ENCODE data around the gene HNRNPUL1. TPM values are rescaled to one million over a fixed set of nuclear protein-coding genes. Genes with fewer than 3 reads are reported as not detected.

The HNRNPUL1 gene
- total RNA-seq, 1 experiment from 2014 or later: 201 TPM

DNA sequence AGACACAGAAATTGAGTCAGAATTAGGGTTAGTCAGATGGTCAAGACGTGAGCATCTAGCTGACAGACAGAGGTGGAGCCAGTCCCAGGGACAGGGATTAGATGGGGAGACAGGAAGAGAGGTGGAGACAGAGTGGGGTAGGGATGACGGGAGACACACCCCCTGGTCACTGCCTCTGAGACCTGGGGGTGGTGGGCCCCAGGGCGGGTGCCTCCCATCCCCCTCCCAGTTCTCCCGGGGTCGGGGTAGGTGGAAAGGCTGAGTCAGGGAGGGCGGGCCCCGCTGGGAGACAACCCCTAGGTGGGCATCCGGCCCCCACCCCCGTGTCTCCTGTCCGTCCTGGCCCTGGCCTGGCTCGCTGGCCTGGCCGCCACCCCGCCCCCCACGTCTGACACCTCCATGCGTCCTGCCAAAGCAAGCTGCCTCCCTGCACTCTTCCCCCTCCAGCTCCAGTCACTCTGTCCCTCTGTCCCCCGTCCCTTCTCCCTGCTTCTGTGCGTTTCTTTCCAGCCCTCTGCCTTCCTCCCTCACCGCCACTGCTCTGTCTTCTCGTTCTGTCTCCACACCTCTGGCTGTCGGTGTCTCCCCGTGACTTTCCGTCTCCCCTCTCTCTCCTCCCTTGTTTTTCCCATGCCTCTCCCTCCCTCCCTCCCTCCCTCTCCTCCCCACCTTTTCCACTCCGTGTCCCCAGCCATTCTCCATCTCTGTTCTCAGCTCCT, 60.9 kb downstream of the HNRNPUL1 start:
- CTCF ChIA-PET: no interaction called here
- RAD21 ChIA-PET (ENCODE audit: low non-redundant PET in 1 of 2, low total read pairs in 2 of 2, uncharacterized antibody in 2 of 2, unreplicated experiment in 2 of 2): no interaction called here
- ATAC-seq: no peak
- Histone ChIP-seq H3K4me3 (replicated peaks in 1 of 2; ENCODE audit: low read depth in 1 of 2, low read length in 2 of 2) (no peak overlapping the region), H3K79me2 (ENCODE audit: insufficient read depth, low read length) (no peaks in the 10 kb centered on the region), H3K4me1 (ENCODE audit: control insufficient read depth in 1 of 2, insufficient read depth in 2 of 2, low read length in 2 of 2) (peaks cover 8 to 39% of the 10 kb centered on the region in 2 experiments; a peak in 3 of 4 replicates), H3K36me3 (ENCODE audit: control insufficient read depth in 1 of 2, insufficient read depth in 2 of 2, low read length in 2 of 2) (peaks cover 9 to 13% of the 10 kb centered on the region in 2 experiments; a peak in 2 of 4 replicates), H4K20me1 (ENCODE audit: insufficient read depth) (no peaks in the 10 kb centered on the region), H3K27ac (ENCODE audit: low read depth, low read length) (no peak overlapping the region), H3K9me3 (ENCODE audit: control insufficient read depth in 1 of 2, insufficient read depth in 1 of 2, low read depth in 1 of 2, low read length in 2 of 2) (no peaks in the 10 kb centered on the region), H3K9ac (ENCODE audit: low read length) (no peak overlapping the region), H3K9me2 (ENCODE audit: insufficient read depth) (no peaks in the 10 kb centered on the region), H3K27me3 (ENCODE audit: insufficient read depth, low read length) (no peaks in the 10 kb centered on the region), H2AFZ (ENCODE audit: low read depth, low read length, poor library complexity, severe bottlenecking) (no peak overlapping the region), H3K4me2 (ENCODE audit: low read length) (no peak overlapping the region)
- BruUV-seq (replicated peaks): no TSS peak
- POLR2A ChIA-PET: no interaction called here
- TF ChIP-seq EGR1 (IDR thresholded peaks at IDR 0.05; ENCODE audit: low read depth) (no peak), ZFX (IDR thresholded peaks at IDR 0.05) (no peak), SIN3A (IDR thresholded peaks at IDR 0.05; ENCODE audit: low read depth) (no peak), POLR2AphosphoS5 (IDR thresholded peaks at IDR 0.05; ENCODE audit: low read depth, low read length) (peak; percentile 34; the same call in 1 of the 2 replicates), SRF (IDR thresholded peaks at IDR 0.05; ENCODE audit: low read depth) (no peak), YY1 (IDR thresholded peaks at IDR 0.05; ENCODE audit: extremely low read depth, insufficient replicate concordance, low read depth, low read length) (no peak), CBX3 (IDR thresholded peaks at IDR 0.05; ENCODE audit: low read depth) (no peak)
- TF ChIP-seq, protein P1, sequence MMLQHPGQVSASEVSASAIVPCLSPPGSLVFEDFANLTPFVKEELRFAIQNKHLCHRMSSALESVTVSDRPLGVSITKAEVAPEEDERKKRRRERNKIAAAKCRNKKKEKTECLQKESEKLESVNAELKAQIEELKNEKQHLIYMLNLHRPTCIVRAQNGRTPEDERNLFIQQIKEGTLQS (IDR thresholded peaks at IDR 0.05): no peak
- DNase-seq (ENCODE audit: low read depth, low spot score): no peak
- intact Hi-C loops (cut with micrococcal nuclease): loop anchor here (5.0 kb wide), 1 partner anchor 247 kb away; no protein-coding TSS in a partner anchor

DNA sequence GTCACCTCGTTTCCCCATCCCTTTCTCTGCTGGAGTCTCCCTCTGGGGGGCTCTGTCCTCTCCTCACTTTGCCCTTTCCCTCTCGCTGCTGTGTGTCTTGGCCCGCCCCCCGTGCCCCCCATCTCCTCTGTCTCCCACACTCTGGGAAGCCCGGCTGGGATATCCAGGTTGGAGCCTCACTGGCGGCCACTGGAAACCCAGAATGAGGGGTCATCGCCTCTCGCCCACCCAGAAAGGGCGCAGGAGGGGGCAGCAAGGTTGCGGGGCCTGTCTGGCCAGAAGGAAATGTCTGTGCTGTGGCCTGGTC, 61.4 kb downstream of the HNRNPUL1 start:
- TF ChIP-seq, protein P2, sequence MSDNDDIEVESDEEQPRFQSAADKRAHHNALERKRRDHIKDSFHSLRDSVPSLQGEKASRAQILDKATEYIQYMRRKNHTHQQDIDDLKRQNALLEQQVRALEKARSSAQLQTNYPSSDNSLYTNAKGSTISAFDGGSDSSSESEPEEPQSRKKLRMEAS (IDR thresholded peaks at IDR 0.05): no peak
- no peak for TF ChIP-seq ELF1 (IDR thresholded peaks at IDR 0.05; ENCODE audit: borderline replicate concordance, low read depth)
- H4K20me1 ChIP-seq (ENCODE audit: insufficient read depth): no peaks in the 10 kb centered on the region
- H3K27ac ChIP-seq (ENCODE audit: low read depth, low read length): no peak overlapping the region
- peaks cover 8 to 39% of the 10 kb centered on the region in 2 experiments; a peak in 3 of 4 replicates for H3K4me1 ChIP-seq (ENCODE audit: control insufficient read depth in 1 of 2, insufficient read depth in 2 of 2, low read length in 2 of 2)
- H3K4me2 ChIP-seq (ENCODE audit: low read length): no peak overlapping the region
- H3K9me2 ChIP-seq (ENCODE audit: insufficient read depth): no peaks in the 10 kb centered on the region
- ChIA-PET POLR2A (no interaction called here), CTCF (no interaction called here), RAD21 (ENCODE audit: low non-redundant PET in 1 of 2, low total read pairs in 2 of 2, uncharacterized antibody in 2 of 2, unreplicated experiment in 2 of 2) (no interaction called here)
- no peak overlapping the region for H3K9ac ChIP-seq (ENCODE audit: low read length)
- ATAC-seq: no peak
- intact Hi-C loops (cut with micrococcal nuclease): no loop called here
- BruUV-seq (replicated peaks): no TSS peak
- no peaks in the 10 kb centered on the region for H3K27me3 ChIP-seq (ENCODE audit: insufficient read depth, low read length)
- no peaks in the 10 kb centered on the region for H3K79me2 ChIP-seq (ENCODE audit: insufficient read depth, low read length)
- no peak overlapping the region for H2AFZ ChIP-seq (ENCODE audit: low read depth, low read length, poor library complexity, severe bottlenecking)
- no peak overlapping the region for H3K4me3 ChIP-seq (replicated peaks in 1 of 2; ENCODE audit: low read depth in 1 of 2, low read length in 2 of 2)
- H3K9me3 ChIP-seq (ENCODE audit: control insufficient read depth in 1 of 2, insufficient read depth in 1 of 2, low read depth in 1 of 2, low read length in 2 of 2): no peaks in the 10 kb centered on the region
- DNase-seq (ENCODE audit: low read depth, low spot score): no peak
- peaks cover 7 to 9% of the 10 kb centered on the region in 2 experiments; a peak in 1 of 4 replicates for H3K36me3 ChIP-seq (ENCODE audit: control insufficient read depth in 1 of 2, insufficient read depth in 2 of 2, low read length in 2 of 2)

Measured in HCT116 (cell line).